Kidney epithelial cell (primary cell): Measurements from ENCODE around the gene NEK1. TPM values are rescaled to one million over a fixed set of nuclear protein-coding genes. Genes with fewer than 3 reads are reported as not detected.
A peak's percentile ranks its signal among the peaks of the same experiment; 100 is the strongest.

Source experiments
- DNase-seq: peaks from one replicate; pipeline ENCODE4 v3.0.0-alpha.2; 2010; ENCODE audit warnings: low read depth
- H3K27me3 ChIP-seq: 2 replicates; pipeline ENCODE4 v1.6.0; 2011; ENCODE audit warnings: low read length; ENCODE audit not compliant: control insufficient read depth, insufficient read depth
- H3K36me3 ChIP-seq: 2 replicates; pipeline ENCODE4 v1.5.1; 2011; ENCODE audit warnings: low read length; ENCODE audit not compliant: control insufficient read depth, insufficient read depth
- H3K4me3 ChIP-seq: 2 replicates; pipeline ENCODE4 v1.5.1; 2011; ENCODE audit warnings: low read depth, mild to moderate bottlenecking, control low read depth, low read length
- total RNA-seq: library from RNA; depleted of rRNA; stranded (reverse); fragments of >200 nt; gene quantifications from 2 replicates; pipeline ENCODE4 v1.2.3, GENCODE V29; 2015
- TF ChIP-seq, protein P1 (sequence below): IDR thresholded peaks from 2 replicates; pipeline ENCODE4 v1.5.1; 2011; ENCODE audit warnings: mild to moderate bottlenecking, moderate library complexity, low read length, control low read depth, inconsistent platforms; ENCODE audit not compliant: insufficient read depth, poor library complexity, severe bottlenecking

The NEK1 gene
- total RNA-seq, 1 donor from 2014 or later, result 13.2 TPM

DNA sequence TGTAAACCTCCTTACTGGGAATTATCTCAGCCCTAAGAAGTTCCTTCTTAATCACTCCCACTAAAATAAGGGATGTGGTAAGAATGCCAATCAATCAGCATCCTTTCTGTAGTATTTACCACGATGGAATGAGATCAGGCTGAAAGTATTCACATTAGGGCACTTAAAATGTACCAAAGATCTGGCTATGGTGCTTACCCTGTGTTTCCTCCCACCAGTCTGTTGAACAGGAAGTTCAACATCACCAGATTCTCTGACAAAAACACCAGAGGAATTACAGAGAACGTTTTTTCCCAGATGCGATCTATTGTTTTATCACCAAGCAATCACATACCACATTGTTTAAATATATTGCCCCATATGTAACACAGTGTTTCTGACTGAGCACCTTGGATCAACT is 5.9 kb upstream of the NEK1 start:
- H3K4me3 ChIP-seq, result no peak overlapping the region
- H3K27me3 ChIP-seq, result no peaks in the 10 kb centered on the region
- no peaks in the 10 kb centered on the region for H3K36me3 ChIP-seq
- no peak for DNase-seq
- TF ChIP-seq, protein P1, sequence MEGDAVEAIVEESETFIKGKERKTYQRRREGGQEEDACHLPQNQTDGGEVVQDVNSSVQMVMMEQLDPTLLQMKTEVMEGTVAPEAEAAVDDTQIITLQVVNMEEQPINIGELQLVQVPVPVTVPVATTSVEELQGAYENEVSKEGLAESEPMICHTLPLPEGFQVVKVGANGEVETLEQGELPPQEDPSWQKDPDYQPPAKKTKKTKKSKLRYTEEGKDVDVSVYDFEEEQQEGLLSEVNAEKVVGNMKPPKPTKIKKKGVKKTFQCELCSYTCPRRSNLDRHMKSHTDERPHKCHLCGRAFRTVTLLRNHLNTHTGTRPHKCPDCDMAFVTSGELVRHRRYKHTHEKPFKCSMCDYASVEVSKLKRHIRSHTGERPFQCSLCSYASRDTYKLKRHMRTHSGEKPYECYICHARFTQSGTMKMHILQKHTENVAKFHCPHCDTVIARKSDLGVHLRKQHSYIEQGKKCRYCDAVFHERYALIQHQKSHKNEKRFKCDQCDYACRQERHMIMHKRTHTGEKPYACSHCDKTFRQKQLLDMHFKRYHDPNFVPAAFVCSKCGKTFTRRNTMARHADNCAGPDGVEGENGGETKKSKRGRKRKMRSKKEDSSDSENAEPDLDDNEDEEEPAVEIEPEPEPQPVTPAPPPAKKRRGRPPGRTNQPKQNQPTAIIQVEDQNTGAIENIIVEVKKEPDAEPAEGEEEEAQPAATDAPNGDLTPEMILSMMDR, result no peak

DNA sequence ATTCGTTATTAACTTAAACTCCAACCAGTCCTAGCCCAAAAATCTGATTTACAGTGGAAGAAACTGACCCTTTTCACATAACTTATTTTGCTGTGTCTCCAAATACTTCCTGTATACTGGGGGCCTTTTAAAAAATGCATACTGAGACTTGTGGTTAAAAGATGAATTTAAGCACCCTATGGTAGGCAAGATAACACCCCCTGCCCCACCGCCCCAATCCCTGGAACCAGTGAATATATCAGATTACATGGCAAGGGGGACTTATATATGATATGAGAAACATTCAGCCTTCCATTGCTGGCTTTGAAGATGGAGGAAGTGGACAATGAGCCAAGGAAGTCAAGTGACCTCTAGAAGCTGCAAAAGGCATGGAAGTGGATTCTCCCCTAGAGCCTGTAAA is 4.9 kb upstream of the NEK1 start:
- DNase-seq, result no peak
- Histone ChIP-seq H3K4me3 (no peak overlapping the region), H3K27me3 (no peaks in the 10 kb centered on the region), H3K36me3 (no peaks in the 10 kb centered on the region)
- TF ChIP-seq, protein P1, result no peak

DNA sequence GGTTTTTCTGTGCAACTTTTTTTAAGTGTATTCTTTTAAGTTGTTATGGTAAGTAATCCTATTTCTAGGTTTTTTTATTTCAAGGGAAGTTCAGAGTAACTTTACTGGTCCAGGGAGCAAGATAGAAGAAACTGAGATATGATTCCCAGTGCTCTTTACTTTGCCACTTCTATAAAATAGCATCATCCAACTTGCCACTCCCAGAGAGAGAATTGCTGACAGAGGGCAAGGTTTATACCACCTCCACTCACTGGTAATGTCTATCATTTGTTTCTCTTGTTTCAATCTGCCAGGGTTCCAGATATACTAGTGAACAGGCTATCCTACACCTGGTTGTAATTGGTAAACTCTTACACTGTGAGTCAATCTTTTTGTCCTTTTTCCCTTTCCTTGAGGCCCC is 4.5 kb upstream of the NEK1 start:
- TF ChIP-seq, protein P1, result no peak
- Histone ChIP-seq H3K27me3 (no peaks in the 10 kb centered on the region), H3K4me3 (no peak overlapping the region), H3K36me3 (no peaks in the 10 kb centered on the region)
- DNase-seq, result no peak

DNA sequence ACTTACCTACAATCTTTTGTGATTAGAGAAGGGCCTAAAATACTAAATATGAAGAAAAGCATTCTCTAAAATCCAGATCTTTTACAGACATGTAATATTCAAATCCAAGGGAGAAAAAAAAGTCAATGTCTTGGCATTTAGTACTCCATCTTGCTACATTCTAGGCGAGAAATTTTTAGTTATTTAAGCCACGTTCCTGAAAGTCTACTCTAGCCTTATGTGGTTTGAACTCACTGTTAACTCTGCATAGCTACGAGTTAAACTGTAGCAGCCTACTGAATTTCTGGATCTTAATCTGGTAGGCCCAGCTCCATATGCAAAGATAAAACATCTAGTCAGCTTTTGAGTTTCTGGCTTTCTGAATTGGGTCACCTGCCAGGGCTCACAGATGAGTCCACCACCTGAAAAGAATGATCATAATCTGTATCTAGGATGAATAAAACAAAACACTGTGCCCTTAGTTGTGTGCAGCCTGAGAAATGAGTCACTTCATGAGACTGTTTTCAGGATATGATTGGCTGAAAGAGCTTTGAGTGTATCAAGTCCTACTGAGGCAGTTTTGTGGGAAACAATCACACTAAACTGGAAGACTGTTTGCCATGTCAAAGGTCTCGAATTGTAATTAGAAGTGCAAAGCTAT is 3.2 kb upstream of the NEK1 start:
- TF ChIP-seq, protein P1, result no peak
- no peaks in the 10 kb centered on the region for H3K36me3 ChIP-seq
- no peak for DNase-seq
- H3K27me3 ChIP-seq, result no peaks in the 10 kb centered on the region
- no peak overlapping the region for H3K4me3 ChIP-seq

DNA sequence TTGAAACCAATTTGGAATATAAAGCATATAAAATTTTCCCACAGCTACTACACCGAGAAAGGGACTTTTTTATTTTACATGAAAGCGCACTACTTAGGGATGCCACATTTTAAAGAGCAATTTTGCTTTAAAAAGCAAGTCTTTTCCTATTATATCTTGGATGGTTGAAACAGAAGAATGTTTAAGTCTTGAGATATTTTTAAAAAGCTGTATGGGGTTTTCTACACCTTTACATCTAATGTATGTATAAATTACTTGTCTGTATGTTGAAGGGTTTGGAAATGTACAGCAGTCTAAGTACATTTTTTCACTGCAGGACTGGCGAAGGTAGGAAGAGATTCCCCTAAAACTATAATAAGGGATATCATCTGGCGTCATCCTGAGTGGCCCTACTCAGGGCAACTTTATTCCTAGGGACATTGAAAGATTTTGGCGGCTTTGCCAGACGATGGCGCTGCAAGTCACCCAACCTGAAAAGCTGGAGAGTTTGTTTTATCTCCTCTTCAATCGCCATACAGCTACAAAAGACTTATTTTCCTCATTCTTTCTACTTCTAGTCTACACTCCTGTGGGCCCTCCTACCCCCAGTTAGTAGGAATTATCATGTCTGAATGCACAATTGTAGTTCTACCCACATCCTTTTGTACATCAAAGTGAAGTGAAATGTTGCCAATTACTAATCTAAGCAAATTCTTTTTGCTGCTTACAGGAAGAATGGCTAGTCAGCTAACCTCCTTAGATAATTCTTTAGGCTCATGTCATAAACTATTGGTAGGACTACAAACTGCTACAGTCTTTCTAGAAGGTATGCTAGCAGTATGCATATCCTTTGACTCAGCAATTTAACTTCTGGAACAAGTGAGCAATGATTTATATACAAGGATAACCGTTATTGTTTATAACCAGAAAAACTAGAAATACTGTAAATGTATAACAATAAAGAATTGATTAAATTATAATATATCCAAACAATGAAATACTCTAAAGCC is 782 bp upstream of the NEK1 start:
- TF ChIP-seq, protein P1, result peak; percentile 72
- H3K4me3 ChIP-seq, result peak overlapping the region; percentile 88
- DNase-seq, result no peak
- no peaks in the 10 kb centered on the region for H3K27me3 ChIP-seq
- no peaks in the 10 kb centered on the region for H3K36me3 ChIP-seq
